Right atrium auricular region (tissue), 2 donors: Measurements from ENCODE around the gene C9. TPM values are rescaled to one million over a fixed set of nuclear protein-coding genes. Genes with fewer than 3 reads are reported as not detected.

Experiments
- DNase-seq: peaks from one replicate; pipeline ENCODE4 v3.0.0-alpha.2; 2019; ENCODE audit warnings: low spot score
- H3K27ac ChIP-seq, 2 donors: fragments of 200-600 bp; sonication (generic); 1 replicate in 1 of 2; 2 replicates in 1 of 2; pipeline ENCODE4 v1.5.1; 2016 to 2019
- H3K27me3 ChIP-seq, 2 donors: fragments of 200-600 bp; sonication (generic); one replicate each; pipeline versions ENCODE4 v1.5.1 to v1.6.0; 2017 to 2019
- H3K36me3 ChIP-seq: fragments of 200-600 bp; sonication (generic); one replicate; pipeline ENCODE4 v1.5.1; 2016
- H3K4me1 ChIP-seq, 2 donors: fragments of 200-600 bp; sonication (generic); one replicate each; pipeline versions ENCODE4 v1.5.1 to v1.6.0; 2017 to 2019
- H3K4me3 ChIP-seq, 2 donors: fragments of 200-600 bp; sonication (generic); 1 replicate in 1 of 2; 2 replicates in 1 of 2; pipeline ENCODE4 v1.5.1; 2017 to 2019; ENCODE audit warnings: mild to moderate bottlenecking in 1 of 2, moderate library complexity in 1 of 2
- H3K9me3 ChIP-seq, 2 donors: fragments of 200-600 bp; sonication (generic); one replicate each; pipeline ENCODE4 v1.5.1; 2019
- CTCF ChIP-seq, 2 donors: fragments of 200-600 bp; sonication (generic); IDR thresholded peaks; one replicate each; pipeline ENCODE4 v1.5.1; 2019; ENCODE audit warnings: antibody characterized with exemption in 2 of 2
- total RNA-seq, 2 donors: library from RNA; depleted of rRNA; stranded (reverse); fragments of >200 nt; gene quantifications; one replicate each; pipeline ENCODE4 v1.1.0, GENCODE V29; 2016

C9 gene
- total RNA-seq, 2 donors from 2014 or later = not detected

DNA sequence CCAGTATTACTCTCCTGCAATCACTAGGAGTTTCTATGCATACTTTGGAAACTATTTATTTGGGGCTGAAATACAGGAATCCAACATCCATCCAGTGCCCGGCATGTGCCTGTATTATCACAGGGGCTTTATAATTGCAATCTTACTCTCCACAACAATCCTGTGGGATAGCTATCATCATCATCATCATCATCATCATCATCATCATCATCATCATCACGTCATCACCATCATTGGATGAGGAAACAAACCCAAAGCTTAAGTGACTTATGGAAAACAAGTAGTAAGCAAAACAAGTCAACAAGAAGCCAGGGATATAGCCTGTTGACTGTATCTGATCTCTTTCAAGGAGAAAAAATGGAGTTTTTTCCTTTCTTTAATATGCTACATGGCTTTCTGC is 97.1 kb downstream of the C9 start:
- DNase-seq = no peak
- Histone ChIP-seq H3K4me1 (no peaks in the 10 kb centered on the region), H3K4me3 (no peak overlapping the region), H3K27me3 (no peaks in the 10 kb centered on the region), H3K27ac (no peak overlapping the region), H3K9me3 (no peaks in the 10 kb centered on the region), H3K36me3 (no peaks in the 10 kb centered on the region)
- TF ChIP-seq CTCF (IDR thresholded peaks at IDR 0.05) = no peak

DNA sequence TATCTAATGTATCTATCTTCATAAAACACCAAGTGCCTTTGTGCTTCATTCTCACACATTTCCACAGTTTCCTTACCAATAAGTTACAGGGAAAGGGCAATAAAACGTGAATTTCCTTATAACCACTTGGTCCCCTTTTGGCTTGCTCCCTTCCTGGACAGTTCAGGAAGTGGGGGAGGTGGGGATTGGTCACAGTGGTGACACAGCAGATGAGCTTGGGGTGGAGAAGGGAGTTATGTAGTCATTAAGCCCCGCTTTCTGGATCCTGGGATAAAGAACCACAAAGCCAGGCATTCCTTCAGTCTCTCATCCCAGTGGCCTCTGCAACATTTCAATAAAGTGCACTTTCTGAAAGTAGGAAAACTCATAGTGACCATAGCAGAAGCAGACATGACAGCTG is 97.9 kb downstream of the C9 start:
- Histone ChIP-seq H3K36me3 (no peaks in the 10 kb centered on the region), H3K27me3 (no peaks in the 10 kb centered on the region), H3K4me3 (no peak overlapping the region), H3K27ac (no peak overlapping the region), H3K4me1 (no peaks in the 10 kb centered on the region), H3K9me3 (no peaks in the 10 kb centered on the region)
- no peak for TF ChIP-seq CTCF (IDR thresholded peaks at IDR 0.05)
- no peak for DNase-seq

- Histone ChIP-seq H3K36me3 (no peaks in the 10 kb centered on the region), H3K27ac (no peak overlapping the region), H3K4me1 (no peaks in the 10 kb centered on the region), H3K9me3 (no peaks in the 10 kb centered on the region), H3K27me3 (no peaks in the 10 kb centered on the region), H3K4me3 (no peak overlapping the region)
- no peak for TF ChIP-seq CTCF (IDR thresholded peaks at IDR 0.05)
- no peak for DNase-seq
These were observed 99.8 kb downstream of the C9 start for GRCh38 chr5:39264528-39264927.

DNA sequence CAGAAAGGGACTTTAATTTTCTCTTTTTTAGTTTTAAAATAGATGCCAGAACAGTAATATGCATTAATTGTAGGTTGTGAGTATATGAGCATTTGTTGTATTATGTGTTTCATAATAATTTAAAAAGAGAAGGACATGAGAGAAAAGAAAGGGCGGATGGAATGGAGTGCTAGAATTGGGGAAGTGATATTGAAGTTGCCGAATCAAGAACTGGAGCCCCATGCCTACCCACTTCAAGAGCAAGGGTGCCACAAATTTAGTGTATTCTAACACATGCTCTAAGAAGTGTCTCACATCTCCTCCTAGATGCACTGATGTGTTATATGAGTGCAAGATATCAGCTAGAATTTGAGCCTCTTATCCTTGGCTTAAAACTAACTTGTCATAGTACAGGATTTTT is 101.3 kb downstream of the C9 start:
- Histone ChIP-seq H3K36me3 (no peaks in the 10 kb centered on the region), H3K27me3 (no peaks in the 10 kb centered on the region), H3K4me3 (no peak overlapping the region), H3K9me3 (no peaks in the 10 kb centered on the region), H3K27ac (no peak overlapping the region), H3K4me1 (no peaks in the 10 kb centered on the region)
- no peak for TF ChIP-seq CTCF (IDR thresholded peaks at IDR 0.05)
- DNase-seq = no peak

DNA sequence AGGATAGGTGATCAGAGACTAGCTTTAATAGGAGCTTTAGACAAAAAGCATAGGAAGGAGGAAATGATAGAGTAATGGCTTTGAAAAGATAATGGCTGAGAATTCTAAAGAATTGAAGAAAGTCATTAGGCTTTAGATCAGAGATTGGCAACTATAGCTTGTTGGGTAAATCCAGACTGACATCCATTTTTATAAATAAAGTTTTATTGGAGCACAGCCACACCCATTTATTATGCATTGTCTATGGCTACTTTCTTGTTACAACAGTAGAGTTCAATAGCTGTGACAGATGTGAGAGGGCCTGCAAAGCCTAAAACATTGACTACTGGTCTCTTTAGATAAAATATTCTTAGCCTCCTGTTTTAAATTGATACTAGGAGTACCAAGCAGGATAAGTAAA is 104.2 kb downstream of the C9 start:
- no peak overlapping the region for H3K27ac ChIP-seq
- DNase-seq = no peak
- H3K9me3 ChIP-seq = no peaks in the 10 kb centered on the region
- no peaks in the 10 kb centered on the region for H3K4me1 ChIP-seq
- no peak overlapping the region for H3K4me3 ChIP-seq
- TF ChIP-seq CTCF (IDR thresholded peaks at IDR 0.05) = no peak
- no peaks in the 10 kb centered on the region for H3K27me3 ChIP-seq
- H3K36me3 ChIP-seq = no peaks in the 10 kb centered on the region

DNA sequence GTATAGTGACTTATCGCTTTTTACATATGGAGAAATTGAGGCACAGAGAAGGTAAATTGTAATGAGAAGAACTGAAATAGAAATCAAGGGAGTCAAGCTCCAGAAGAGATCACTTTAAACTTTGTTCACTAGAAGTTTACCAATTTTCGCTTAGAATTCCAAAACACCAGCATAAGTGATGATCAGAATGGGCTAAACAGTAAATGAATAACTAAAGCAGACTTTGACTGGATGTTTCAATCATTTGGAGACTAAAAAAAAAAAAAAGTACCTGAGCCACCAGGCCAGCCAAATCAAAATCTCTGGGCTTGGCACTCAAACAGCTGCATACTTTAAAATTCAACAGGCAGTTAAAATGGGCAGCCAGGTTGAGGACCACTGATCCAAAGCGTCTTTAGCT is 106.7 kb downstream of the C9 start:
- no peak for DNase-seq
- no peaks in the 10 kb centered on the region for H3K36me3 ChIP-seq
- no peak for TF ChIP-seq CTCF (IDR thresholded peaks at IDR 0.05)
- no peaks in the 10 kb centered on the region for H3K9me3 ChIP-seq
- no peaks in the 10 kb centered on the region for H3K27me3 ChIP-seq
- no peak overlapping the region for H3K4me3 ChIP-seq
- H3K4me1 ChIP-seq = no peaks in the 10 kb centered on the region
- H3K27ac ChIP-seq = no peak overlapping the region
